ENCODE results near the gene ADARB2. TPM values are rescaled to one million over a fixed set of nuclear protein-coding genes. Genes with fewer than 3 reads are reported as not detected.
A peak's percentile ranks its signal among the peaks of the same experiment; 100 is the strongest.

ADARB2 gene
- total and polyA plus RNA-seq, 2 experiments from 2014 or later: 0.13 to 0.48 TPM

GRCh38 chr10:1685699-1686490 lies 51.4 kb downstream of the ADARB2 start:
- H4K20me1 ChIP-seq (ENCODE audit: insufficient read depth, poor library complexity, severe bottlenecking): no peaks in the 10 kb centered on the region
- H3K9me3 ChIP-seq (ENCODE audit: low read depth): no peaks in the 10 kb centered on the region

GRCh38 chr10:1684991-1685390 lies 52.3 kb downstream of the ADARB2 start:
- Histone ChIP-seq H3K36me3 (replicated peaks; ENCODE audit: insufficient read depth, low read depth) (no peaks in the 10 kb centered on the region), H3K4me2 (no peak overlapping the region), H4K20me1 (ENCODE audit: insufficient read depth, poor library complexity, severe bottlenecking) (no peaks in the 10 kb centered on the region), H3K27me3 (no peaks in the 10 kb centered on the region), H3K4me3 (no peak overlapping the region), H3K9me2 (replicated peaks; ENCODE audit: insufficient read depth) (no peaks in the 10 kb centered on the region), H3K27ac (peak overlapping the region; percentile 80), H2AFZ (no peak overlapping the region), H3K4me1 (ENCODE audit: insufficient read depth) (no peaks in the 10 kb centered on the region), H3K9me3 (ENCODE audit: low read depth) (no peaks in the 10 kb centered on the region), H3K79me2 (no peaks in the 10 kb centered on the region)
- WGBS (ENCODE audit: low lambda C conversion rate, missing lambda C conversion rate): 95% methylated on average over 8 of the region's 9 CpGs
- TF ChIP-seq CTCF (IDR thresholded peaks at IDR 0.05; ENCODE audit: poor library complexity) (no peak), EZH2phosphoT487 (IDR thresholded peaks at IDR 0.05; ENCODE audit: low read depth, severe bottlenecking, unreplicated experiment) (no peak), EZH2 (IDR thresholded peaks at IDR 0.05; ENCODE audit: borderline replicate concordance) (no peak)
- no peak for DNase-seq (ENCODE audit: low spot score)

More at GRCh38 chr10:1685699-1686490, 51.4 kb downstream of the ADARB2 start:
- Histone ChIP-seq H3K4me2 (peak overlapping the region; percentile 20), H2AFZ (peak overlapping the region; percentile 28), H3K36me3 (replicated peaks; ENCODE audit: insufficient read depth, low read depth) (no peaks in the 10 kb centered on the region), H3K79me2 (no peaks in the 10 kb centered on the region), H3K4me1 (ENCODE audit: insufficient read depth) (no peaks in the 10 kb centered on the region), H3K27ac (peak overlapping the region; percentile 80), H3K27me3 (no peaks in the 10 kb centered on the region), H3K4me3 (no peak overlapping the region), H3K9me2 (replicated peaks; ENCODE audit: insufficient read depth) (no peaks in the 10 kb centered on the region)
- DNase-seq (ENCODE audit: low spot score): peak; percentile 47
- no peak for TF ChIP-seq EZH2 (IDR thresholded peaks at IDR 0.05; ENCODE audit: borderline replicate concordance)
- TF ChIP-seq EZH2phosphoT487 (IDR thresholded peaks at IDR 0.05; ENCODE audit: low read depth, severe bottlenecking, unreplicated experiment): no peak
- no peak for TF ChIP-seq CTCF (IDR thresholded peaks at IDR 0.05; ENCODE audit: poor library complexity)
- 73% methylated on average over 15 of the region's 15 CpGs for WGBS (ENCODE audit: low lambda C conversion rate, missing lambda C conversion rate)

- H4K20me1 ChIP-seq (ENCODE audit: insufficient read depth, poor library complexity, severe bottlenecking): no peaks in the 10 kb centered on the region
- no peak for TF ChIP-seq CTCF (IDR thresholded peaks at IDR 0.05; ENCODE audit: poor library complexity)
- no peak for TF ChIP-seq EZH2phosphoT487 (IDR thresholded peaks at IDR 0.05; ENCODE audit: low read depth, severe bottlenecking, unreplicated experiment)
- no peak for TF ChIP-seq EZH2 (IDR thresholded peaks at IDR 0.05; ENCODE audit: borderline replicate concordance)
- no peaks in the 10 kb centered on the region for H3K79me2 ChIP-seq
- H3K4me2 ChIP-seq: no peak overlapping the region
- WGBS (ENCODE audit: low lambda C conversion rate, missing lambda C conversion rate): 90% methylated on average over 12 of the region's 12 CpGs
- H3K4me3 ChIP-seq: no peak overlapping the region
- H3K27me3 ChIP-seq: no peaks in the 10 kb centered on the region
- no peaks in the 10 kb centered on the region for H3K4me1 ChIP-seq (ENCODE audit: insufficient read depth)
- H3K9me2 ChIP-seq (replicated peaks; ENCODE audit: insufficient read depth): no peaks in the 10 kb centered on the region
- no peak overlapping the region for H2AFZ ChIP-seq
- H3K27ac ChIP-seq: no peak overlapping the region
- H3K36me3 ChIP-seq (replicated peaks; ENCODE audit: insufficient read depth, low read depth): no peaks in the 10 kb centered on the region
- no peaks in the 10 kb centered on the region for H3K9me3 ChIP-seq (ENCODE audit: low read depth)
- no peak for DNase-seq (ENCODE audit: low spot score)
Measured at GRCh38 chr10:1683649-1684048, 53.7 kb downstream of the ADARB2 start.

Measured in hepatocyte (in vitro differentiated cells).